Testis (tissue), 3 donors: ENCODE measurements around the gene PRMT5. TPM values are rescaled to one million over a fixed set of nuclear protein-coding genes. Genes with fewer than 3 reads are reported as not detected.
"Not testable (repeated sequence)": the region's sequence is repeated elsewhere in the genome, so short reads cannot be mapped to it uniquely, and the experiment has no call there.

Experiments
- DNase-seq: peaks from one replicate; pipeline ENCODE4 v3.0.0-alpha.2; 2019
- H3K27ac ChIP-seq, 2 donors: fragments of 200-600 bp; sonication (generic); one replicate each; pipeline ENCODE4 v1.5.1; 2019
- H3K27me3 ChIP-seq: fragments of 200-600 bp; sonication (generic); one replicate; pipeline ENCODE4 v1.5.1; 2019
- H3K36me3 ChIP-seq: fragments of 200-600 bp; sonication (generic); one replicate; pipeline ENCODE4 v1.5.1; 2017; ENCODE audit warnings: low read depth; ENCODE audit errors: missing control alignments
- H3K4me1 ChIP-seq: fragments of 200-600 bp; sonication (generic); one replicate; pipeline ENCODE4 v1.5.1; 2019
- H3K4me3 ChIP-seq, 2 donors: fragments of 200-600 bp; sonication (generic); one replicate each; pipeline ENCODE4 v1.5.1; 2017 to 2019
- H3K9me3 ChIP-seq: fragments of 200-600 bp; sonication (generic); one replicate; pipeline ENCODE4 v1.5.1; 2017
- CTCF ChIP-seq, 3 experiments: fragments of 450-650 bp in 2 of 3; fragments of 200-600 bp in 1 of 3; sonication (generic) in 1 of 3; IDR thresholded peaks; one replicate each; pipeline ENCODE4 v1.5.1; 2016 to 2019; ENCODE audit warnings: antibody characterized with exemption in 3 of 3, mild to moderate bottlenecking in 2 of 3, moderate library complexity in 1 of 3
- POLR2A ChIP-seq: fragments of 450-650 bp; IDR thresholded peaks from one replicate; pipeline ENCODE4 v1.6.1; 2017; ENCODE audit warnings: antibody characterized with exemption, mild to moderate bottlenecking, moderate library complexity
- WGBS, 2 donors: methylation state at CpG; one replicate each; pipeline ENCODE4 v1.1.5; 2018; 5-methylcytosine and 5-hydroxymethylcytosine counted together
- intact Hi-C: fragments of 100-400 bp; cut with DNase I; formaldehyde crosslinking; loops from one replicate; pipeline ENCODE4 v1.15.1; 2023; ENCODE audit warnings: low total_unique reads
- polyA plus RNA-seq: library from polyadenylated mRNA; stranded (reverse); fragments of 350-450 nt; fragmentation: Illumina TruSeq; extraction: RNeasy Lipid Tissue Mini Kit (QIAGEN cat#74804); gene quantifications from one replicate; pipeline ENCODE4 v1.2.3, GENCODE V29; 2014; ENCODE audit warnings: low read depth, low replicate concordance; ENCODE audit not compliant: insufficient read depth
- total RNA-seq, 2 donors: library from RNA; depleted of rRNA; stranded (reverse); fragments of >200 nt; gene quantifications; one replicate each; pipeline ENCODE4 v1.2.3, GENCODE V29; 2016

The PRMT5 gene
- total and polyA plus RNA-seq, 3 donors from 2014 or later: 62.4 to 76.8 (median 73.9) TPM

- H3K4me1 ChIP-seq: peaks cover 10% of the 10 kb centered on the region
- intact Hi-C loops: no loop called here
- no peak for DNase-seq
- H3K27ac ChIP-seq: no peak overlapping the region
- H3K36me3 ChIP-seq: no peaks in the 10 kb centered on the region
- H3K4me3 ChIP-seq: no peak overlapping the region
- no peaks in the 10 kb centered on the region for H3K27me3 ChIP-seq
- 78 to 83% methylated on average over 8 of the region's 8 CpGs for WGBS, 2 donors
- no peaks in the 10 kb centered on the region for H3K9me3 ChIP-seq
- TF ChIP-seq CTCF (IDR thresholded peaks at IDR 0.05) (no peak), POLR2A (no peak)
Observed at GRCh38 chr14:22915886-22916521, 13.2 kb downstream of the PRMT5 start.

DNA sequence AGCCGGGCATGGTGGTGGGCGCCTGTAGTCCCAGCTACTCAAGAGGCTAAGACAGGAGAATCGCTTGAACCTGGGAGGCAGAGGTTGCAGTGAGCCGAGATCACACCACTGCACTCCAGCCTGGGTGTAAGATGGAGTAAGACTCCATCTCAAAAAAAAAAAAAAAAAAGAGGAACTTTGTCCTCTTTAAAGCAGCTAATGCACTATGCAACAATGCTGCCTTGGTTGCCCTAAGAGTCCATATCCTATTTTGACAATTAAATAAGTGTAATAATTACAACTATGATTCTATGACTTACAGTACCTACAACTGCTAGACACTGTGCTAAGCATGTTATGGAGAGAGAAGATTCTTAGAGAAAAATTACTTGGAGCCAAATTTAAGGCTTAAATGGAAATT, 14.3 kb downstream of the PRMT5 start:
- WGBS, 2 donors: 90 to 94% methylated on average over 4 of the region's 4 CpGs
- H3K4me1 ChIP-seq: not testable (repeated sequence)

DNA sequence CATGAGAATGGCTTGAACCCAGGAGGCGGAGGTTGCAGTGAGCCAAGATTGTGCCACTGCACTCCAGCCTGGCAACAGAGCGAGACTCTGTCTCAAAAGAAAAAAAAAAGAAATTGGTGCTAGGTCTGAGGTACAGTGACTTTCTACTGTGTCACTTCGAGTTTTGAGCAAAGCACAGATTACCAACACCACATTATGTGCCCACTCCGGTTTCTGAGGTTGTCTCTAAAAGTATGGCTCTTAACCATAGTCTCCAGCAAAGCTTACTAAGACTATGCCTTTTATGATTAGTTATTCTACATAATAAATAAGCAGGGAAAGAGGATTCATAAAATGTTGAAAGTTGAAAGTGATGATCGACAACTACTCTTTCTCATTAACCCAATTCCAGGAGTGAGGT, 18.3 kb downstream of the PRMT5 start:
- TF ChIP-seq POLR2A: no peak
- no peak for TF ChIP-seq CTCF (IDR thresholded peaks at IDR 0.05)
- WGBS, 2 donors: 89 to 90% methylated on average over 5 of the region's 5 CpGs

More for the DNA sequence above, 14.3 kb downstream of the PRMT5 start:
- H3K36me3 ChIP-seq, H3K4me3 ChIP-seq, H3K27me3 ChIP-seq, intact Hi-C loops, H3K27ac ChIP-seq, DNase-seq, H3K9me3 ChIP-seq: not testable (repeated sequence)

DNA sequence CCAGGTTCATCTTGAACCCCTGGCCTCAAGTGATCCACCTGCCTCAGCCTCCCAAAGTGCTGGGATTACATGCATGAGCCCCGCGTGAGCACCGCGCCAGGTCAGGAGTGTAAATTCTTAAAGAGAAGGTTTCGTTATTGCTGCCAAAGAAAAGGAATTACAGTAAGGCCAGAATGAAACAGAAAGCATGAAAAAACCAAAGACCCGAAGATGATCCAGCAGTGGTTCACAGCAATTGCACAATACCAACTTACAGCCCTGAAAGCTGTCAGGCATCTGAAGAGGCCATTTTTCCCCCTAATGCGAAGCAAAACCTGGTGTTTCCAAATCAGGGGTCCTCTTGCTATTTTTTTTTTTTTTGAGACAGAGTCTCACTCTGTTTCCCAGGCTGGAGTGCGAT, 20.6 kb downstream of the PRMT5 start:
- TF ChIP-seq POLR2A: no peak
- TF ChIP-seq CTCF (IDR thresholded peaks at IDR 0.05): no peak
- H3K4me1 ChIP-seq: no peaks in the 10 kb centered on the region
- H3K27ac ChIP-seq: no peak overlapping the region
- intact Hi-C loops: no loop called here
- no peaks in the 10 kb centered on the region for H3K27me3 ChIP-seq
- DNase-seq: no peak
- 81 to 90% methylated on average over 8 of the region's 8 CpGs for WGBS, 2 donors
- H3K36me3 ChIP-seq: no peaks in the 10 kb centered on the region
- no peak overlapping the region for H3K4me3 ChIP-seq
- no peaks in the 10 kb centered on the region for H3K9me3 ChIP-seq

More for the DNA sequence above, 18.3 kb downstream of the PRMT5 start:
- H3K9me3 ChIP-seq: no peaks in the 10 kb centered on the region
- DNase-seq: no peak
- no peaks in the 10 kb centered on the region for H3K36me3 ChIP-seq
- no peak overlapping the region for H3K27ac ChIP-seq
- no peaks in the 10 kb centered on the region for H3K27me3 ChIP-seq
- intact Hi-C loops: no loop called here
- no peaks in the 10 kb centered on the region for H3K4me1 ChIP-seq
- no peak overlapping the region for H3K4me3 ChIP-seq

DNA sequence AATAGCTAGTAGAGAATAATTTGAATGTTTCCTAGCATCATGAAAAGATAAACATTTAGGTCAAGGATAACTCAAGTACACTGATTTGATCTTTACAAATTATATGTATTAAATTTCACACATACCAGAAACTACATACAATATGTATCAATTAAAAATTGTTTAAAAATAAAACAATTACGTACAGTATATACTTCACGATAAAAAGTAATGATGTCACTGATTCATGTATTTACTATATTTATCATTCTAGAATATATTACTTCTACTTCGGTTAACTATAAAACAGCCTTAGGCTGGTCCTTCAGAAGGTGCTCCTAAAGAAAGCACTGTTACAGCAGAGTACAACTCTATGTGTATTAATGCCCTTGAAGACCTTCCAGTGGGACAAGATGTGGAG, 21.7 kb downstream of the PRMT5 start:
- no peaks in the 10 kb centered on the region for H3K4me1 ChIP-seq
- no peak for DNase-seq
- no peak overlapping the region for H3K27ac ChIP-seq
- 83 to 86% methylated on average over 3 of the region's 3 CpGs for WGBS, 2 donors
- no peak overlapping the region for H3K4me3 ChIP-seq
- TF ChIP-seq POLR2A (no peak), CTCF (IDR thresholded peaks at IDR 0.05) (no peak)
- H3K36me3 ChIP-seq: no peaks in the 10 kb centered on the region
- H3K27me3 ChIP-seq: no peaks in the 10 kb centered on the region
- intact Hi-C loops: no loop called here
- no peaks in the 10 kb centered on the region for H3K9me3 ChIP-seq
